HG03378 (cell line): ENCODE measurements around the gene ADM2.

ENCODE experiments used
- ATAC-seq: cut with Tn5 transposase; IDR thresholded peaks from one replicate; pipeline ENCODE4 v1.9.1; 2021; ENCODE audit warnings: mild to moderate bottlenecking, moderate library complexity; ENCODE audit not compliant: unreplicated experiment

The ADM2 gene

GRCh38 chr22:50523806-50524675 is 42.7 kb downstream of the ADM2 start:
- ATAC-seq, result no peak

- ATAC-seq, result no peak
Observed at GRCh38 chr22:50524676-50525103, 43.3 kb downstream of the ADM2 start.

- ATAC-seq, result peak; percentile 31
Observed at GRCh38 chr22:50525104-50525857, 43.9 kb downstream of the ADM2 start, which contains the start of gene SCO2. Gene SCO2 (minus strand): TSS chr22:50525598. CDS start chr22:50524411, 1,187 bp downstream.

GRCh38 chr22:50525858-50526107 is 44.4 kb downstream of the ADM2 start:
- ATAC-seq, result peak; percentile 9

- peak; percentile 18 for ATAC-seq
Observed at GRCh38 chr22:50526108-50526833, 44.9 kb downstream of the ADM2 start.

- no peak for ATAC-seq
Observed at GRCh38 chr22:50526834-50527801, 45.8 kb downstream of the ADM2 start.

GRCh38 chr22:50527921-50528681 is 46.8 kb downstream of the ADM2 start:
- no peak for ATAC-seq

- ATAC-seq, result no peak
Observed at GRCh38 chr22:50528682-50529415, 47.5 kb downstream of the ADM2 start.

- ATAC-seq, result no peak
Observed at GRCh38 chr22:50529416-50529896, 48.1 kb downstream of the ADM2 start.

- ATAC-seq, result no peak
Observed at GRCh38 chr22:50529897-50530579, 48.7 kb downstream of the ADM2 start, which contains the start of gene TYMP. Gene TYMP (minus strand): TSS chr22:50530012. CDS start chr22:50529709, 303 bp downstream.

GRCh38 chr22:50530580-50530876 is 49.2 kb downstream of the ADM2 start:
- no peak for ATAC-seq

GRCh38 chr22:50530877-50531545 is 49.7 kb downstream of the ADM2 start:
- ATAC-seq, result no peak

GRCh38 chr22:50531546-50531961 is 50.2 kb downstream of the ADM2 start:
- ATAC-seq, result no peak

GRCh38 chr22:50531962-50532674 is 50.8 kb downstream of the ADM2 start:
- ATAC-seq, result no peak

GRCh38 chr22:50532824-50533796 is 51.8 kb downstream of the ADM2 start:
- no peak for ATAC-seq
